PFSK-1 (cell line): Measurements from ENCODE around the gene GYS1.

ENCODE experiments used
- POLR2AphosphoS5 ChIP-seq: IDR thresholded peaks from 2 replicates; pipeline ENCODE4 v1.6.1; 2012; ENCODE audit warnings: low read depth, mild to moderate bottlenecking, control low read depth, low read length, moderate library complexity
- TF ChIP-seq, protein P1 (sequence below), 2 experiments: IDR thresholded peaks; 2 replicates each; pipeline versions ENCODE4 v1.6.1 to v1.8.0; 2011 to 2012; ENCODE audit warnings: low read depth in 2 of 2, low read length in 2 of 2, control low read depth in 1 of 2, inconsistent platforms in 1 of 2, mild to moderate bottlenecking in 1 of 2, moderate library complexity in 1 of 2; ENCODE audit not compliant: insufficient read depth in 1 of 2

- no peak for TF ChIP-seq POLR2AphosphoS5
- TF ChIP-seq, protein P1, sequence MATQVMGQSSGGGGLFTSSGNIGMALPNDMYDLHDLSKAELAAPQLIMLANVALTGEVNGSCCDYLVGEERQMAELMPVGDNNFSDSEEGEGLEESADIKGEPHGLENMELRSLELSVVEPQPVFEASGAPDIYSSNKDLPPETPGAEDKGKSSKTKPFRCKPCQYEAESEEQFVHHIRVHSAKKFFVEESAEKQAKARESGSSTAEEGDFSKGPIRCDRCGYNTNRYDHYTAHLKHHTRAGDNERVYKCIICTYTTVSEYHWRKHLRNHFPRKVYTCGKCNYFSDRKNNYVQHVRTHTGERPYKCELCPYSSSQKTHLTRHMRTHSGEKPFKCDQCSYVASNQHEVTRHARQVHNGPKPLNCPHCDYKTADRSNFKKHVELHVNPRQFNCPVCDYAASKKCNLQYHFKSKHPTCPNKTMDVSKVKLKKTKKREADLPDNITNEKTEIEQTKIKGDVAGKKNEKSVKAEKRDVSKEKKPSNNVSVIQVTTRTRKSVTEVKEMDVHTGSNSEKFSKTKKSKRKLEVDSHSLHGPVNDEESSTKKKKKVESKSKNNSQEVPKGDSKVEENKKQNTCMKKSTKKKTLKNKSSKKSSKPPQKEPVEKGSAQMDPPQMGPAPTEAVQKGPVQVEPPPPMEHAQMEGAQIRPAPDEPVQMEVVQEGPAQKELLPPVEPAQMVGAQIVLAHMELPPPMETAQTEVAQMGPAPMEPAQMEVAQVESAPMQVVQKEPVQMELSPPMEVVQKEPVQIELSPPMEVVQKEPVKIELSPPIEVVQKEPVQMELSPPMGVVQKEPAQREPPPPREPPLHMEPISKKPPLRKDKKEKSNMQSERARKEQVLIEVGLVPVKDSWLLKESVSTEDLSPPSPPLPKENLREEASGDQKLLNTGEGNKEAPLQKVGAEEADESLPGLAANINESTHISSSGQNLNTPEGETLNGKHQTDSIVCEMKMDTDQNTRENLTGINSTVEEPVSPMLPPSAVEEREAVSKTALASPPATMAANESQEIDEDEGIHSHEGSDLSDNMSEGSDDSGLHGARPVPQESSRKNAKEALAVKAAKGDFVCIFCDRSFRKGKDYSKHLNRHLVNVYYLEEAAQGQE (IDR thresholded peaks at IDR 0.05; ENCODE audit: insufficient read depth in 1 of 2, low read depth in 2 of 2, low read length in 2 of 2): no peak
Observed at GRCh38 chr19:48934837-48935236, 58.3 kb downstream of the GYS1 start.
